RWPE1 (cell line): ENCODE data around the gene LRRC15.

Experiments
- CTCF ChIA-PET: fragments of 350-600 bp; sonication (Branson Sonifier 250); formaldehyde crosslinking; extraction: SDS; loops from one replicate; lab custom pipeline; 2021; lab: Yijun Ruan, JAX
- POLR2A ChIA-PET: fragments of 400-600 bp; formaldehyde crosslinking; extraction: SDS; loops from one replicate; lab custom pipeline; 2020; ENCODE audit warnings: antibody characterized with exemption; ENCODE audit not compliant: low non-redundant PET; lab: Yijun Ruan, JAX
- DNase-seq: peaks from one replicate; pipeline ENCODE4 v3.0.0; 2012; ENCODE audit warnings: low spot score
- H3K27ac ChIP-seq: fragments of 450-650 bp; 2 replicates; pipeline ENCODE4 v1.5.1; 2017
- TF ChIP-seq, protein P1 (sequence below): fragments of 450-650 bp; conservative IDR thresholded peaks from 2 replicates; pipeline ENCODE4 v1.5.1; 2017; ENCODE audit warnings: low read depth, mild to moderate bottlenecking

LRRC15 gene

GRCh38 chr3:194382892-194383223 is 13.3 kb upstream of the LRRC15 start:
- ChIA-PET CTCF (no interaction called here), POLR2A (no interaction called here)
- H3K27ac ChIP-seq = no peak overlapping the region
- no peak for DNase-seq
- TF ChIP-seq, protein P1, sequence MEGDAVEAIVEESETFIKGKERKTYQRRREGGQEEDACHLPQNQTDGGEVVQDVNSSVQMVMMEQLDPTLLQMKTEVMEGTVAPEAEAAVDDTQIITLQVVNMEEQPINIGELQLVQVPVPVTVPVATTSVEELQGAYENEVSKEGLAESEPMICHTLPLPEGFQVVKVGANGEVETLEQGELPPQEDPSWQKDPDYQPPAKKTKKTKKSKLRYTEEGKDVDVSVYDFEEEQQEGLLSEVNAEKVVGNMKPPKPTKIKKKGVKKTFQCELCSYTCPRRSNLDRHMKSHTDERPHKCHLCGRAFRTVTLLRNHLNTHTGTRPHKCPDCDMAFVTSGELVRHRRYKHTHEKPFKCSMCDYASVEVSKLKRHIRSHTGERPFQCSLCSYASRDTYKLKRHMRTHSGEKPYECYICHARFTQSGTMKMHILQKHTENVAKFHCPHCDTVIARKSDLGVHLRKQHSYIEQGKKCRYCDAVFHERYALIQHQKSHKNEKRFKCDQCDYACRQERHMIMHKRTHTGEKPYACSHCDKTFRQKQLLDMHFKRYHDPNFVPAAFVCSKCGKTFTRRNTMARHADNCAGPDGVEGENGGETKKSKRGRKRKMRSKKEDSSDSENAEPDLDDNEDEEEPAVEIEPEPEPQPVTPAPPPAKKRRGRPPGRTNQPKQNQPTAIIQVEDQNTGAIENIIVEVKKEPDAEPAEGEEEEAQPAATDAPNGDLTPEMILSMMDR = no peak

DNA sequence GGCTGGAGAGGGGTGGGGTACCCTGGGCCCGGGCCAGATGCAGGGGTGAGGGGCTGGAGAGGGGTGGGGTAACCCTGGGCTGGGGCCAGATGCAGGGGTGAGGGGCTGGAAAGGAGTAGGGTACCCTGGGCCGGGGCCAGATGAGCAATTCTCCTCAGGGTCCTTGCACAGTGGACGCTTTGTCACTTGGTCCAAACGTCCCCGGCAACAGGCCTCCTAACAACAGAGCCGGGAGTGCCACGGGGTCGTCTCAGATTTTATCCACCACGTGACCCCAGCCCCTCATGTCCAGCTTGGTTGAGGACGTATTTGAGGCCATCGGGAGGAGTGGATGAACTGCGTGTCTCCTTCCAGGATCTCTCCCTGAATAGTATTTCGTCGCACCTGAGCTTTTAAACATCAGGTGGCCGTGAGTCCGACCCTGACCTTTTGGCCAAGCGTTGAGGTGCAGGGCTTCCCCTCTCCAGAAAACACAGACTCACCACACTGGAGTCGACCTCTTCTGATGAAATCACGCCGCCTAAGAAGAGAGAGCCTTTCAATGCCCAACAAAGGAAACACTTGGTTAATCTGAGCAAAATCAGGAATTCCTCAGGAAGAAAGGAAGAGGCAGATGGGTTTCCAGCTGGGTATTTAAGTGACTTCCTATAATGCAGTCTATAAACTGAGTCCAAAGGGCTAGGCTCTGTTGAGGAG is 12.8 kb upstream of the LRRC15 start:
- ChIA-PET POLR2A (no interaction called here), CTCF (no interaction called here)
- DNase-seq = no peak
- H3K27ac ChIP-seq = no peak overlapping the region
- TF ChIP-seq, protein P1 = no peak

DNA sequence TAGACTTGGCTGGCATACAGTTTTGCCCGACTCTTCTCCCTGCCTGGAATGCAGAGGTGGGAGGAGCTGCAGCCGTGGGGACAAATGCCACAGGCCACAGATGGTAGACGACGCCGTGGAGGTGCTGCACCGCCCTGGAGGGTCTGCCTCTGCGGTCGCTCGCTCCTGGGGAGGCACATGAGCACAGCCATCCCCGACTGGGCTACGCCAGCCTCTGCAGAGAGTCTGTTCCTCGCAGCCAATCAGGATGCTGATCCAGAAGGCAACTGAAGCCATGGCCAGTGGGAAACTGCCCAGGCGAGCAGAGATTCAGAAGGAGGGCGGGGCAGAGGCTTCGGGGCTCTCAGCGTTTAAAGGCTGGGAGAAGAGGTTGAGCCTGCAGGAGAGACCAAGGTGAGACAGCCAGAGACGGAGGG is 11.9 kb upstream of the LRRC15 start:
- DNase-seq = no peak

DNA sequence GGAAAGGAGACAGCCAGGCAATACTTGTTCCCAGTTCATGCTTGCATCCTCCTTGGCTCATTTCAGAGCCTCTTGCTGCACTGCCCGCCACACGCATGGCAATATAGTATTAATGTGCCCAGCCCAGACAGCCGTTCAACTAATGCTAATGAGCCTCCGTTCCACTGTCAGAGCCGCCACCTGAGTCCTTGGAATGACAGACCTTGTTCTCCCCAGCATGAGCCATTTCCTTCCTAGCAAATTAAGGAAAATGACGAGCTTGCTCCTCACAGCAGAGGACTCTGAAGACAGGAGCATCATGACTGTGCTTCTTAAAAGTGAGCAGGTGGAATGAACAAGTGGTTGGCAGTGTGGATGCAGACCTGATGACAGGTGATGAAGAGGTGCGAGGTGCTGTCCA is 10.8 kb upstream of the LRRC15 start:
- ChIA-PET POLR2A (no interaction called here), CTCF (no interaction called here)
- H3K27ac ChIP-seq = no peak overlapping the region
- TF ChIP-seq, protein P1 = no peak
- no peak for DNase-seq

More for the DNA sequence above, 11.9 kb upstream of the LRRC15 start:
- ChIA-PET CTCF (interaction anchor here (0.6 kb wide), 1 partner anchor 36 kb away, joined by 3 read pairs; no protein-coding TSS in a partner anchor), POLR2A (no interaction called here)
- no peak overlapping the region for H3K27ac ChIP-seq
- TF ChIP-seq, protein P1 = no peak

DNA sequence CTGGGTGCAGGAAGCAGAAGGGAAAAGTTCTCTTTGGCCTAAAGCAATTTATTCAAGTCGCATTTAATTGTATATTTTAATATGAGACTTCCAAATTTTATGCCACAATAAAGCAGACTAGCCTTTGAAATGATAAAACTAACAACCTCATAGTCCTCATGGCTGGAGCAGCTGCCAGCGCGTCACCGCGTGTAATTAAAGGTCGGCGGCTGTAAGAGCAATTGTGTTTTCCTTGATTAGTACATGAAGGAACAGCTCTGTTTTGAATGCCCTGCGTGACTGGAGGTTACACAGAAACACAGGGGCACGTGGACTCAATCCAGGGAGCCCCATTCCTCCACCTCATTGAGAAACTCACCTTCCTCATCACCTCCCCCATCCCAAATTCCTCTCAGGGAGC is 10.1 kb upstream of the LRRC15 start:
- TF ChIP-seq, protein P1 = no peak
- H3K27ac ChIP-seq = no peak overlapping the region
- CTCF ChIA-PET = interaction anchor here (1.1 kb wide), 1 partner anchor 35 kb away, joined by 3 read pairs; no protein-coding TSS in a partner anchor
- DNase-seq = no peak
- POLR2A ChIA-PET = no interaction called here

DNA sequence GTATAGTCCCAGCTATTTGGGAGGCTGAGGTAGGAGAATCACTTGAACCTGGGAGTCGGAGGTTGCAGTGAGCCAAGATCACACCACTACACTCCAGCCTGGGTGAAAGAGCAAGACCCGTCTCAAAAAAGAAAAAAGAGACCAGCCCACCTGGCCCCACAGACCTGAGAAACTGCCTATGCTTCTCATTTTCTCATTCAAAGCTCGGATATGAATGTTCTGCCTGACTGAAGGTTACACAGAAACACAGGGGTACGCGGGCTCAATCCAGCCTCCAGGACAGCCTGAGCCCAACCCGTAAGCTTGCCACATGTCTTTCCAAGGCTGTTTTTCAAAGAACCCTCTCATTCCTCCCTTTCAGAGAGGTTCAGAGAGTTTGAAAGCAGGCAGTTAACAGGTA is 9.7 kb upstream of the LRRC15 start:
- CTCF ChIA-PET = interaction anchor here (1.1 kb wide), 1 partner anchor 35 kb away, joined by 3 read pairs; no protein-coding TSS in a partner anchor

More for the DNA sequence above, 9.7 kb upstream of the LRRC15 start:
- H3K27ac ChIP-seq = no peak overlapping the region
- DNase-seq = no peak
- TF ChIP-seq, protein P1 = no peak
- POLR2A ChIA-PET = no interaction called here
